IMR-90 (cell line): Measurements from ENCODE around the gene FOXS1. TPM values are rescaled to one million over a fixed set of nuclear protein-coding genes. Genes with fewer than 3 reads are reported as not detected.

Experiments used
- ATAC-seq: fragments of 200-7000 bp; cut with Tn5 transposase; 2 replicates; pipeline ENCODE4 v1.9.1; 2020; ENCODE audit warnings: low read depth, mild to moderate bottlenecking, moderate library complexity
- BruUV-seq: library from RNA; stranded (reverse); fragments of 400-500 nt; replicated peaks from 2 replicates; lab custom pipeline; 2021; lab: Mats Ljungman, UMichigan
- CTCF ChIA-PET: fragments of 300-600 bp; formaldehyde crosslinking; extraction: SDS; loops from one replicate; lab custom pipeline; 2021; ENCODE audit warnings: antibody characterized with exemption; lab: Yijun Ruan, JAX
- POLR2A ChIA-PET: fragments of 300-600 bp; sonication (Branson Sonifier 250); formaldehyde crosslinking; loops from one replicate; lab custom pipeline; 2022; ENCODE audit warnings: antibody characterized with exemption; ENCODE audit not compliant: unreplicated experiment; lab: Charles Lee
- DNase-seq: peaks from one replicate; pipeline ENCODE4 v3.0.0; 2013
- H2AFZ ChIP-seq: replicated peaks from 2 replicates; pipeline ENCODE3; 2013; ENCODE audit warnings: low read length, mild to moderate bottlenecking; ENCODE audit not compliant: poor library complexity
- H2AK5ac ChIP-seq: 2 replicates; pipeline ENCODE4 v1.6.1; 2013; ENCODE audit warnings: low read depth, low read length, inconsistent platforms
- H2AK9ac ChIP-seq: replicated peaks from 2 replicates; pipeline ENCODE3; 2013; ENCODE audit warnings: mild to moderate bottlenecking, low read depth, low read length, moderate library complexity; ENCODE audit not compliant: poor library complexity
- H2BK120ac ChIP-seq: 2 replicates; pipeline ENCODE4 v1.6.1; 2013; ENCODE audit warnings: low read depth, low read length, inconsistent platforms
- H2BK15ac ChIP-seq: 3 replicates; pipeline ENCODE4 v1.6.1; 2013; ENCODE audit warnings: low read depth, low read length, inconsistent platforms
- H2BK20ac ChIP-seq: 2 replicates; pipeline ENCODE4 v1.6.1; 2013; ENCODE audit warnings: low read depth, mild to moderate bottlenecking, inconsistent platforms, low read length, moderate library complexity
- H2BK5ac ChIP-seq: 2 replicates; pipeline ENCODE4 v1.6.1; 2013; ENCODE audit warnings: mild to moderate bottlenecking, low read depth, low read length, inconsistent platforms; ENCODE audit not compliant: poor library complexity, severe bottlenecking
- H3K14ac ChIP-seq: replicated peaks from 2 replicates; pipeline ENCODE4 v1.6.1; 2013; ENCODE audit warnings: low read depth, low read length, inconsistent platforms
- H3K18ac ChIP-seq: 2 replicates; pipeline ENCODE4 v1.6.1; 2013; ENCODE audit warnings: low read depth, low read length, control low read depth
- H3K23ac ChIP-seq: 2 replicates; pipeline ENCODE4 v1.6.1; 2013; ENCODE audit warnings: low read depth, low read length, inconsistent platforms
- H3K27ac ChIP-seq: 2 replicates; pipeline ENCODE4 v1.5.1; 2013; ENCODE audit warnings: mild to moderate bottlenecking, control low read depth, low read length; ENCODE audit not compliant: insufficient read depth
- H3K27me3 ChIP-seq: 2 replicates; pipeline ENCODE4 v1.6.1; 2013; ENCODE audit warnings: low read length; ENCODE audit not compliant: control insufficient read depth, insufficient read depth
- H3K36me3 ChIP-seq: 2 replicates; pipeline ENCODE4 v1.6.1; 2013; ENCODE audit warnings: low read length, mixed read lengths; ENCODE audit not compliant: control insufficient read depth, insufficient read depth
- H3K4ac ChIP-seq: 2 replicates; pipeline ENCODE4 v1.6.1; 2013; ENCODE audit warnings: low read depth, low read length, inconsistent platforms
- H3K4me1 ChIP-seq: 2 replicates; pipeline ENCODE4 v1.6.1; 2013; ENCODE audit warnings: low read length, mixed read lengths; ENCODE audit not compliant: control insufficient read depth, insufficient read depth
- H3K4me2 ChIP-seq: 2 replicates; pipeline ENCODE4 v1.6.1; 2013; ENCODE audit warnings: low read depth, mild to moderate bottlenecking, control low read depth, low read length, moderate library complexity
- H3K4me3 ChIP-seq: 2 replicates; pipeline ENCODE4 v1.5.1; 2013; ENCODE audit warnings: low read depth, mild to moderate bottlenecking, control low read depth, low read length, moderate library complexity; ENCODE audit not compliant: insufficient read depth
- H3K56ac ChIP-seq: 2 replicates; pipeline ENCODE4 v1.6.1; 2013; ENCODE audit warnings: low read length, inconsistent platforms; ENCODE audit not compliant: insufficient read depth; ENCODE audit errors: extremely low read depth
- H3K79me1 ChIP-seq, 2 experiments: 2 replicates each; pipeline ENCODE4 v1.6.1; 2013; ENCODE audit warnings: low read length in 2 of 2, inconsistent platforms in 1 of 2, low read depth in 1 of 2
- H3K9ac ChIP-seq: 2 replicates; pipeline ENCODE4 v1.6.1; 2013; ENCODE audit warnings: low read depth, low read length, control low read depth
- H3K9me1 ChIP-seq: 2 replicates; pipeline ENCODE4 v1.6.1; 2013; ENCODE audit warnings: low read length, inconsistent platforms; ENCODE audit not compliant: insufficient read depth
- H3K9me3 ChIP-seq: 2 replicates; pipeline ENCODE4 v1.6.1; 2013; ENCODE audit warnings: low read length; ENCODE audit not compliant: control insufficient read depth, insufficient read depth
- H4K20me1 ChIP-seq: 2 replicates; pipeline ENCODE4 v1.6.1; 2013; ENCODE audit warnings: low read length, inconsistent platforms; ENCODE audit not compliant: insufficient read depth
- H4K5ac ChIP-seq: 2 replicates; pipeline ENCODE4 v1.6.1; 2013; ENCODE audit warnings: mild to moderate bottlenecking, low read depth, low read length, control low read depth
- H4K8ac ChIP-seq, 2 experiments: 2 replicates each; pipeline ENCODE4 v1.6.1; 2013; ENCODE audit warnings: low read depth in 2 of 2, low read length in 2 of 2, control low read depth in 1 of 2, inconsistent platforms in 1 of 2
- H4K91ac ChIP-seq: 2 replicates; pipeline ENCODE4 v1.6.1; 2013; ENCODE audit warnings: low read depth, low read length, inconsistent platforms; ENCODE audit not compliant: insufficient read depth
- BHLHE40 ChIP-seq: fragments of 150-350 bp; IDR thresholded peaks from 2 replicates; pipeline ENCODE4 v1.6.1; 2016; ENCODE audit warnings: mild to moderate bottlenecking, low read depth, low read length
- CEBPB ChIP-seq: IDR thresholded peaks from 2 replicates; pipeline ENCODE4 v1.6.1; 2012; ENCODE audit warnings: low read depth, low read length, improper control_type of control experiment
- CHD1 ChIP-seq: IDR thresholded peaks from 2 replicates; pipeline ENCODE4 v1.6.1; 2012; ENCODE audit warnings: low read depth, low read length, improper control_type of control experiment
- ELK1 ChIP-seq: fragments of 150-350 bp; IDR thresholded peaks from 2 replicates; pipeline ENCODE4 v1.6.1; 2016; ENCODE audit warnings: low read depth, mild to moderate bottlenecking, low read length, moderate library complexity, borderline replicate concordance
- FOS ChIP-seq: fragments of 150-350 bp; IDR thresholded peaks from 2 replicates; pipeline ENCODE4 v1.6.1; 2016; ENCODE audit warnings: low read depth, low read length
- MAFK ChIP-seq: IDR thresholded peaks from 2 replicates; pipeline ENCODE4 v1.6.1; 2012; ENCODE audit warnings: low read depth, low read length, improper control_type of control experiment
- MAZ ChIP-seq: IDR thresholded peaks from 2 replicates; pipeline ENCODE4 v1.6.1; 2012; ENCODE audit warnings: low read depth, mild to moderate bottlenecking, low read length, improper control_type of control experiment, moderate library complexity, borderline replicate concordance
- MXI1 ChIP-seq: IDR thresholded peaks from 2 replicates; pipeline ENCODE4 v1.6.1; 2012; ENCODE audit warnings: low read depth, mild to moderate bottlenecking, low read length, moderate library complexity, borderline replicate concordance
- NFE2L2 ChIP-seq: fragments of 150-350 bp; IDR thresholded peaks from 2 replicates; pipeline ENCODE4 v1.6.1; 2016; ENCODE audit warnings: low read depth, mild to moderate bottlenecking, low read length
- RAD21 ChIP-seq: IDR thresholded peaks from 2 replicates; pipeline ENCODE4 v1.6.1; 2012; ENCODE audit warnings: low read length, improper control_type of control experiment
- RCOR1 ChIP-seq: IDR thresholded peaks from 2 replicates; pipeline ENCODE4 v1.6.1; 2012; ENCODE audit warnings: mild to moderate bottlenecking, low read length, improper control_type of control experiment; ENCODE audit not compliant: insufficient replicate concordance
- RFX5 ChIP-seq: IDR thresholded peaks from 2 replicates; pipeline ENCODE4 v1.8.0; 2012; ENCODE audit warnings: low read depth, mild to moderate bottlenecking, low read length, moderate library complexity
- SMC3 ChIP-seq: fragments of 150-350 bp; IDR thresholded peaks from 2 replicates; pipeline ENCODE4 v1.6.1; 2016; ENCODE audit warnings: low read depth, mild to moderate bottlenecking, antibody characterized with exemption, low read length, moderate library complexity
- WGBS, 2 experiments: methylation state at CpG; one replicate each; pipeline versions ENCODE4 v1.1.5 to v1.1.7; 2013; ENCODE audit warnings: missing lambda C conversion rate in 2 of 2; ENCODE audit not compliant: insufficient read length in 1 of 2; ENCODE audit errors: extremely low coverage in 2 of 2; 5-methylcytosine and 5-hydroxymethylcytosine counted together
- dilution Hi-C: fragments of 300-500 bp; cut with HindIII; formaldehyde crosslinking; loops from one replicate; pipeline ENCODE4 v1.14.3; 2018; ENCODE audit warnings: low sequenced_read_pairs; ENCODE audit not compliant: unreplicated experiment
- in situ Hi-C: fragments of 300-500 bp; cut with MboI; formaldehyde crosslinking; loops from 3 replicates; pipeline ENCODE4 v1.14.3; 2019; ENCODE audit warnings: low sequenced_read_pairs, inconsistent platforms, mixed read lengths
- intact Hi-C: fragments of 100-400 bp; cut with micrococcal nuclease; formaldehyde crosslinking; loops from 2 replicates; pipeline ENCODE4 v1.10.0; 2022
- polyA plus RNA-seq, 3 experiments: library from polyadenylated mRNA; depleted of rRNA; stranded (reverse); fragments of >200 nt; gene quantifications; 2 replicates each; pipeline ENCODE4 v1.2.3, GENCODE V29; 2012; ENCODE audit warnings: low replicate concordance in 1 of 3
- total RNA-seq: library from RNA; depleted of rRNA; stranded (reverse); fragments of >200 nt; gene quantifications from 2 replicates; pipeline ENCODE4 v1.2.3, GENCODE V29; 2012
- TF ChIP-seq, protein P1 (sequence below): conservative IDR thresholded peaks from 2 replicates; pipeline ENCODE4 v1.5.1; 2012; ENCODE audit warnings: mild to moderate bottlenecking, low read depth, low read length, improper control_type of control experiment

The FOXS1 gene
- total and polyA plus RNA-seq, 2 of the 4 experiments (the other 2 are of a cell fraction): not detected

DNA sequence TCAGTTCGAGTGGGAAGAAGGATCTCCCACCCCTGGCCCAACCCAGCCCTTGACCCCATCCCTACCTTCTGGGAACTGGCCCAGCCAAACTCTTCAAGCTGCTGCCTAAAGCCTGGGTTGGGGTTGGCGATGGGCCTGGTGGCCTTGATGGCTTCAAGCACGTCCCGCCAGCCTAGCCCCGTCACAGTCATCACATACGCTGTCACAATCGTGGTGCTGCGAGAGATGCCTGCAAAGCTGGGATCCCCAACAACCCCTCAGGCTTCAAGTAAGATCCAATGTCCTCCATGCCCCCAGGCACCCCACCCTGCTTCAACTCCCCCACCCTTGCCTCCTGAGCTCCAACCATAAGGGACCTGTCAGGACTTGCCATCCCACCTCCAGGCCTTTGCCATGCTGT lies 17.1 kb upstream of the FOXS1 start:
- DNase-seq (no peak), ATAC-seq (no peak)
- Histone ChIP-seq H3K9me1 (no peaks in the 10 kb centered on the region; the same call in 1 of the 2 replicates), H2AFZ (no peak overlapping the region), H3K79me1 (no peaks in the 10 kb centered on the region), H4K8ac (no peak overlapping the region), H3K23ac (no peak overlapping the region), H2BK5ac (no peak overlapping the region), H3K56ac (no peak overlapping the region), H3K27ac (no peak overlapping the region), H4K20me1 (no peaks in the 10 kb centered on the region), H3K18ac (no peak overlapping the region), H3K9ac (no peak overlapping the region), H3K36me3 (no peaks in the 10 kb centered on the region), H3K4ac (no peak overlapping the region), H3K4me1 (peaks cover 2% of the 10 kb centered on the region; the same call in 1 of the 2 replicates), H2BK15ac (no peak overlapping the region), H3K27me3 (peaks cover 84% of the 10 kb centered on the region), H2AK9ac (no peak overlapping the region), H3K9me3 (no peaks in the 10 kb centered on the region), H2AK5ac (no peak overlapping the region), H3K14ac (no peak overlapping the region), H4K5ac (no peak overlapping the region), H3K4me3 (no peak overlapping the region), H4K91ac (no peak overlapping the region), H3K4me2 (no peak overlapping the region), H2BK20ac (no peak overlapping the region), H2BK120ac (no peak overlapping the region)
- ChIA-PET CTCF (interaction anchor here (1.1 kb wide), 1 partner anchor 16 kb away, joined by 5 read pairs; no protein-coding TSS in a partner anchor), POLR2A (no interaction called here)
- BruUV-seq: no TSS peak
- intact Hi-C loops (no loop called here), in situ Hi-C loops (no loop called here), dilution Hi-C loops (no loop called here)
- WGBS, 2 experiments: 83% methylated on average over 7 of the region's 8 CpGs; no CpG with 5 or more reads in 1 of the 2 experiments
- TF ChIP-seq RCOR1 (no peak), CEBPB (no peak), RAD21 (no peak), MAFK (no peak), CHD1 (no peak), BHLHE40 (no peak), NFE2L2 (no peak), MAZ (no peak), SMC3 (no peak), ELK1 (no peak), FOS (no peak), RFX5 (no peak), MXI1 (no peak)
- TF ChIP-seq, protein P1, sequence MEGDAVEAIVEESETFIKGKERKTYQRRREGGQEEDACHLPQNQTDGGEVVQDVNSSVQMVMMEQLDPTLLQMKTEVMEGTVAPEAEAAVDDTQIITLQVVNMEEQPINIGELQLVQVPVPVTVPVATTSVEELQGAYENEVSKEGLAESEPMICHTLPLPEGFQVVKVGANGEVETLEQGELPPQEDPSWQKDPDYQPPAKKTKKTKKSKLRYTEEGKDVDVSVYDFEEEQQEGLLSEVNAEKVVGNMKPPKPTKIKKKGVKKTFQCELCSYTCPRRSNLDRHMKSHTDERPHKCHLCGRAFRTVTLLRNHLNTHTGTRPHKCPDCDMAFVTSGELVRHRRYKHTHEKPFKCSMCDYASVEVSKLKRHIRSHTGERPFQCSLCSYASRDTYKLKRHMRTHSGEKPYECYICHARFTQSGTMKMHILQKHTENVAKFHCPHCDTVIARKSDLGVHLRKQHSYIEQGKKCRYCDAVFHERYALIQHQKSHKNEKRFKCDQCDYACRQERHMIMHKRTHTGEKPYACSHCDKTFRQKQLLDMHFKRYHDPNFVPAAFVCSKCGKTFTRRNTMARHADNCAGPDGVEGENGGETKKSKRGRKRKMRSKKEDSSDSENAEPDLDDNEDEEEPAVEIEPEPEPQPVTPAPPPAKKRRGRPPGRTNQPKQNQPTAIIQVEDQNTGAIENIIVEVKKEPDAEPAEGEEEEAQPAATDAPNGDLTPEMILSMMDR: no peak
